HG03064 (cell line): Measurements from ENCODE around the gene DMKN.

Source experiments
- ATAC-seq: cut with Tn5 transposase; IDR thresholded peaks from one replicate; pipeline ENCODE4 v1.9.1; 2021; ENCODE audit warnings: low read depth; ENCODE audit not compliant: unreplicated experiment

The DMKN gene

GRCh38 chr19:35528218-35529038 is 15.0 kb upstream of the DMKN start, which contains the start of gene SBSN:
Gene SBSN, minus strand, starts transcription at chr19:35528311. Its CDS starts 30 bp downstream, at chr19:35528281.
- ATAC-seq = no peak

DNA sequence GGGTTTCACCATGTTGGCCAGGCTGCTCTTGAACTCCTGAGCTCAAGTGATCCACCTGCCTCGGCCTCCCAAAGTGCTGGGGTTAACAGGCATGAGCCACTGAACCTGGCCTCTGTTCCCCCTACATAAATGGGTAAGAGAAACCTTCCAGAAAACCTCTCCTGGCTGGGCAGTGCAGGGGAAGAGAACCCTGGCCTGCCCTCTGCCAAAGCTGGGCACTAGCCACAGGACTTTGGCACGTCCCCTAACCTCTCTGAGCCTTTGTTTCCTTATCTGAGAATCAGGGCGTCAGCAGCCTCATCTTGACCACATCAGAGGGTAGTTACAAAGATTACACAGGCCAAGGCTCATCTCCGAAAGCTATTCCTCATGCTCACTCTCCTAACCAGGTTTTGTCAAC is 12.4 kb upstream of the DMKN start:
- no peak for ATAC-seq

DNA sequence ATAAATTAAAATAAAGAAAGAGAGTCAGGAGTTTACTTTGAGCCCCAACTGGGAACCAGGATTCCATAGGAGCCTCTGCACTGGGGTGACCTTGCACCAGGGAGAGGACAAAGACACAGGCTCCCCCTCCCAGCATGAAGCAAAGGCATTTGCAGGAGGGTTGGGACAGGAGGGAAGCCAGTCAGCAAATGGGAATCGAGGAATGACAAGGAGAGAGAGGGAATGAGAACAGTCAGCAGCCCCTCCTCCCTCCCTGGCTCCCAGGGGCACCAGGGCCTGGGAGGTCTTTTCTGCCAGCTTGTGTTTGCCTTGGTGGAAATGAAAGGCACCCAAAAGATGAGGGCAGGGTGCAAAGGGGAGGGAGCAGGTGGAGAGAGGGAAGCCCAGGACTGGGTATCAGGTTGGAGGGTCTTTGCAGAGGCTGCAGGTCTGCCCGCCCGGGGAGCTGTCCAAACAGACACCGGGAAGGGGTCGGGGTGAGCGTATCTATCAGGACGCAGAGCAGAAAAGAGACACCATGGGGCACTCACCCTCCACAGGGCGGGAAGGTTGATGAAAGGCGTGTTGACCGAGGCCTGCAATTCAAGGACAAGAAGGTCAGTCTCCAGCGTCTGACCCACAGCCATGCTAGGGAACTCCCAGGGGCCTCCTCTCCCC is 10.9 kb upstream of the DMKN start:
- no peak for ATAC-seq

DNA sequence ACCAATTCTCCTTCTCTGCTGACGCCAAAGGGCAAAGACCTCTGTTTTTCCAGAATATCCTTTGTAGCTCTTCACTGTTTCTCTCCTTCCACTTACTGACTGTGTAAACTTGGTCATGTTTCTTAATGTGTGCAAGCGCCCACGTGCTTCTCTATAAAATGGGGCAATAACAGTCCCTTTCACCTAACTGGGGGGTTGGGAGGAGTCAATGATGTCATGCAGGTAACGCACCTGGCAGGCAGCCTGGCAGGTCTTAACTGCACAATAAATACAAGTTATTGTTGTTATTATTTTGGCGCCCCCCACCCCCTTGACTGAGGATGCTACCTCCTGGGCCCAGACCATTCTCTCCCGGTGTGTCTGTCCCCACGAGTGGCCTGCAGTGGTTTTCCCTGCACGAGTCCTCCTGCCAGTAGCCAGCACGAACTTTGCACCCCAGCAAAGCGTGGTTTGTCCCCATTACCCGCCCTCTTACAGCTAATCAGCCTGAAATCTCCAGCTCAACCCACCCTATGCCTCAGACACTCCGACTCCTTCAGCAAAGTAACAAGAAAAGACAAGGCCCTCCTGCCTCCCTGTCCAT is 9.4 kb upstream of the DMKN start:
- ATAC-seq = no peak

DNA sequence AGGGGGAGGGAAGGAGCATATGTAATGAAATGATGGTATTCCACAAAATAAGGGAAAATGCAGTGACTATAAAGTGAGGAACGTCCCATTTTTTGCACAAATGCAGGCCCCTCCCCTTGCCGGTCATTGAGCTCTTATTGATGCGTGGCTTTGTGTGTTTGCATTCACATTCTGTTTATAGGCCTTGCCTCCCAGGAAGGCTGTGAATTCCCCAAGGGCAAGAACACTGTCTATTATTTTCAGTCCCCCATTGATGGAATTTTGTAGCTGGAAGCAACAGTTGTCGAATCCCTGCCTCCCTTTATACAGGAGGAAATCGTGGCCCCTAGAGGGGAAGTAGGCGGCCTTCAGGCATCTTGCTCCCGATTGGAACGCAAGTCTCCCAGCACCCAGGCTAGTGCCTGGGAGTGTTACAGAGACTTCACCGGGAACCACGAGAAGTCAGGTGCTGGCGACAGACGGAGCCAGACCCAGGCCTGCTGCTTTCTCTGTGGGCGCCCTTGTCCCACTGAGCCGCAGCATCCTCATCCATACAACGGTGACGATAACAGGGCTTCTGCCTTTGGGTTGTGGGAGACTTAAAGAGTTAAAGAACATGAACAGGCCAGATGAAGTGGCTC is 7.8 kb upstream of the DMKN start:
- ATAC-seq = no peak

DNA sequence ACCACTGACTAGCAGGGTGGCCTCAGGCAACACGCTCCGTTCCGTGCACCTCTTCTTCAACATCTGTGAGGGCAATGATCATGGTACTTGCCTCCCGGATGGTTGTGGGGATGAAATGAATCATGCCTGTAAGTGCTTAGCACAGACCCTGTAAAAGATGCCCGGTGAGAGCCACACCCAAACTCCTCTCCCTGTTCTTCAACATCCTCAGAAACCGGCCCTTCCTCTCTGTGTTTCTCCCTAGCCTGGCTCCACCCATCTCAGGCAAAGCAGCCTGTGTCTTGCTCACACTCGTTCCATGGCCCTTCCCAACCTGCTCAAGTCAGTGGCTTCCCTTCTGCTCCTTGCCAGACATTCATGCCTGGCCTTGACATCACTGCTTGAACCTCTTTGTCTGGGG is 5.8 kb upstream of the DMKN start:
- ATAC-seq = no peak

GRCh38 chr19:35518313-35518712 is 4.9 kb upstream of the DMKN start:
- ATAC-seq = no peak

GRCh38 chr19:35517342-35517741 is 3.9 kb upstream of the DMKN start:
- ATAC-seq = no peak

DNA sequence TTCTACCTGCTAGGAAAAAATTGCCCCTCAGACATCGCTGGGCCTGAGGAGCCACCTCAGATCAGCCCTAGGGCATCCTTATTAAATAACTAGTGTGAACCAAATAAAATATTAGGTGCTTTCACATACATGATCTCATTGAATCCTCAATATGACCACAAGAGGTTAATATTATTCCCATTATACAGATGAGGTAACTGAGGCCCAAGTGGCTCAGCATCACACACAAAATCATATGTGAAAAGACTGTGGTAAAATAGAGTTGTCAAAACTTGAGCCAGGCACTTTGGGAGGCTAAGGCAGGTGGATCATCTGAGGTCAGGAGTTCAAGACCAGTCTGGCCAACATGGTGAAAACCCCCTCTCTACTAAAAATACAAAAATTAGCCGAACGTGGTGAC is 2.9 kb upstream of the DMKN start:
- no peak for ATAC-seq

DNA sequence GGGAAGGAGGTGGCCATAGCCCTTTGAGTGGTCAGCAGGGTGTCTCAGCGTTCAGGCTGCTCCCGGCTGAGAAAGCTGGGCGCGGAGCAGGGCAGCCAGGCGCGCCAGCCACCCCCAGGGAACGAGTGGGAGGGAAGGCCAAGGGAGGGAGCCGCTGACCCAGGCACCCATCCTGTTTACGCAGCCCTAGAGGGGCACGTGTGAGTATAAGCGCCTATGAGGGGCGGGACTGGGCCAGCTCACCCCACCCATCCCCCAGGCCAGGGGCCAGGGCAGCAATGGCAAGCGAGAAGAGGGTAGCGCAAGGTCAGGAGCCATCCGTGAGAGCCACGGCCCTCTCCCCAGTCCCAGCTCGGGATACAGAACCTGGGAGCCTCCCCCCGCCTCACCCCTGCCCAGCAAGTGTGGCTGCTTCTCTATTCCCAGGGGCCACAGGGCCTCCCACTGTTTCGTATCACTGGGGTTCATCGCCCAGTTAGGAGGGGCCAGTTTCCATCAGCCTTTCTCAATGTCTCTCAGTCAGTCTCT is 897 bp upstream of the DMKN start:
- no peak for ATAC-seq

GRCh38 chr19:35512831-35513627 is 420 bp downstream of the DMKN start:
- ATAC-seq = no peak

DNA sequence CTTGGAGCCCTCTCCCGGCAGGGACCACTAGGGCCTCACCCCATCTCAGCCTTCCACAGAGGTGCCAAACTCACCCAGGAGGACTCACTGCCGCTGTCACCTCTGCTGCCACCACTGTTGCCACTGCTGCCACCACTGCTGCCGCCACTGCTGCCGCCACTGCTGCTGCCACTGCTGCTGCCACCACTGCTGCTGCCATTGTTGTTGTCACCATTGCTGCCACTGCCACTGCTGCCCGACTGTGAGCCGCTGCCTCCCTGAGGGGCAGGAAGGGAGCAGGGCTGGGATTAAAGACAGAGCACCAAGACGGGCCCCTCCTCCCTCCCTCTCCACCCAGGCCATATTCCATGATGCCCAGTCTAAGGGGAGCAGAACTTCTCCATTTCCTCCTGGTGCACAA is 2.1 kb downstream of the DMKN start:
- no peak for ATAC-seq

DNA sequence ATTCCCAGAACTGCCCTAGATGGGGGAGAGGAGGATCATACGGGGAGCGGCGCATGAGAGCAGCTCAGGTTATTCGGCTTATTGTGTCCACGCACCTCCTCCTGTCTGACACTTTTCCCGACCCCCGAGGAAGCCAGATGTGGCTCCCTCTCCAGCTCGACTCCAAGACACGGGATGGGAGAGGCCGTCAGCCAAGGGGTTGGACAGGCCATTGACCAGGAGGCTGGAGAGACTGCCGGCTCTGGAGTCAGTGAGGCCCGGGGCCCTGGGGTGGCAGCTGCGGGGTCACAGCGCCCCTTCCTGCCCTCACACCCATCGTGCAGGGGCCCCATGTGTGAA is 2.9 kb downstream of the DMKN start:
- ATAC-seq = no peak

DNA sequence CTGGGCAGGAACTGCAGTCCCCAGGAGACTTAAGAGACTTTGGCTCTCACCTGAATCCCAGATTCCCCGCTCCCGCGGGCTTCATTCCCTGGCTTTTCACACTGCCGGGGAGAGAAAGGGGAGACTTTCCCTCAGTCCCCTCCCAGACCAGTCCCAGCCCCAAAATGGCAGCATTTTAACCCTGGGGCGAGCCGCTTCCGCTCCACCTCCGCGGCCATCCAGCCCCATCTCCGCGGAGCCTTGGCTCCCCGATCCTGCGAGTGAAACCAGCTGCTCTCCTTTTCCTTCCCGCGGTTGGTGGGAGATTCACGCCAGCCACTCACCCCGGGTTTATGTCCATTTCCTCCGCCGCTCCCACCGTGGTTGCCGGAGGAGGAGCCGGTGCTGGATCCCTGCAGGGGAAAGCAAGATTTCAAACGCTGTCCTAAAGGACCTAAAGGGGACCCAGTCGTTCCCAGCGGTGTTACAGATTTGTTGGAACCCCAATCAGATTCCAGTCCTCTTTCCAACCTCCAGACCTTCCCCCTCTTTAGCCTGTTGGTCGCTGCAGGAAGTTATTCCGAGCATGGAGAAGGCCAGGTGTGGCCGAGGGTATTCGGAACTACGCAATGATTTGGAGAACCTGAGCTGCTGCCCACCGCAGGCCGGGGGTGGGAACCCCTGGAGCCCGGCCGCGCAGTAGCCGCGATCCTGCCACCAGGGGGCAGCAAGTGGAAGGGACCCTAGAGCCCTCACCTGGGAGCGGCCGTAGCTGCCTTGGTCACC is 3.4 kb downstream of the DMKN start:
- no peak for ATAC-seq

DNA sequence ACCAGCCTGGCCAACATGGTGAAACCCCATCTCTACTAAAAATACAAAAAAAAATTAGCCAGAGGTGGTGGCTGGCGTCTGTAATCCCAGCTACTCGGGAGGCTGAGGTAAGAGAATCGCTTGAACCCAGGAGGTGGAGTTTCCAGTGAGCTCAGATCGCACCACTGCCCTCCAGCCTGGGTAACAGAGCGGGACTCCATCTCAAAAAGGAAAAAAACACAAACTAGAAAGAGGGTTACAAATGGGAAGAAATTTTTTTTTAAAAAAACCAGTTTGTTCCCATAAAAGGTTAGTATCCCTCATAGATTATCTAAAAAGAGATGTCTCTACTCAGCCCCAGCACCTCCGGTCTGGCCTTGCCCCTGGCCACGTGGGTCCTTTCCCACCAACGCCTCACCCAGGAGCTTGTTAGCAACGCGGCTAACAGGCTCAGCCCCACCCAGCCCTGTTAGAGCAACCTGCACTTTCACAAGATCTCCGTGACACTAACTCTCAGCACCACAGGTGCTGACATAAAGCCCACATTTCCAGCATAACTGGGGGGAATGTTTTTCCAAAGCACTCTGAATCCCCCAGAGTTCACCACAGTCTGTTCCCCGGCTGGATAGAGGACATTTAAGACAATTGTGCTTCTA is 4.3 kb downstream of the DMKN start:
- ATAC-seq = no peak

DNA sequence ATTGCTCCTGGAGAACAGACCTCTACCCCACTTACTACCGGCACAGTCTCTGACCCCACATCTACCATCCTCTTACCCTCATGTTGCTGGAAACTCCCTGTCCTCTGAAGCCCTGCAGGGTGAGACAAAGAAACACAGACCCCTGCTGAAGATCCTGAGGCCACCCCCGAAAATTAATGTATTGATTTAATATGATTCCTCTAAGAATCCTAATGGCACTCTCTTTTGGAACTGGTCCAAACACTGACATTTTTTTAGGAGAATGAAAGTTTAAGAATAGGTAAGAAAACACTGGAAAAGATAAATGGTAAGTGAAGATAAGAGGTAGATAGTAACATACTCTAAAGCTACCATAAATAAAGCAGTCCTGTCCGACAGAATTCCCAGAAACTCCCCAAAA is 5.3 kb downstream of the DMKN start:
- no peak for ATAC-seq

- ATAC-seq = no peak
Measured at GRCh38 chr19:35507561-35507960, 5.9 kb downstream of the DMKN start.

GRCh38 chr19:35506011-35506410 is 7.4 kb downstream of the DMKN start:
- no peak for ATAC-seq

GRCh38 chr19:35502751-35503150 is 10.7 kb downstream of the DMKN start:
- no peak for ATAC-seq
